HEK293T (cell line): Measurements from ENCODE around the gene CHRNB1.

Experiments used
- CTCF ChIA-PET: fragments of 350-600 bp; formaldehyde crosslinking; extraction: SDS; loops from one replicate; lab custom pipeline; 2021; ENCODE audit warnings: antibody characterized with exemption, inconsistent platforms; lab: Yijun Ruan, JAX
- POLR2A ChIA-PET: fragments of 350-600 bp; formaldehyde crosslinking; extraction: SDS; loops from one replicate; lab custom pipeline; 2020; ENCODE audit warnings: antibody characterized with exemption, inconsistent platforms; lab: Yijun Ruan, JAX
- DNase-seq: peaks from one replicate; pipeline ENCODE4 v3.0.0; 2012; ENCODE audit warnings: mixed read lengths; ENCODE audit errors: extremely low spot score
- ARNT ChIP-seq: fragments of 450-650 bp; IDR thresholded peaks from 2 replicates; pipeline ENCODE4 v1.6.1; 2017; ENCODE audit warnings: mild to moderate bottlenecking
- BHLHE40 ChIP-seq: fragments of 450-650 bp; IDR thresholded peaks from 2 replicates; pipeline ENCODE4 v1.6.1; 2016; ENCODE audit warnings: mild to moderate bottlenecking, moderate library complexity, borderline replicate concordance
- CTBP1 ChIP-seq: fragments of 450-650 bp; IDR thresholded peaks from 2 replicates; pipeline ENCODE4 v1.6.1; 2016; ENCODE audit warnings: borderline replicate concordance
- ELF4 ChIP-seq: fragments of 450-650 bp; IDR thresholded peaks from 2 replicates; pipeline ENCODE4 v1.6.1; 2017; ENCODE audit warnings: antibody characterized with exemption
- FOXA1 ChIP-seq: fragments of 450-650 bp; IDR thresholded peaks from 2 replicates; pipeline ENCODE4 v1.6.1; 2016; ENCODE audit warnings: mild to moderate bottlenecking
- FOXK2 ChIP-seq: fragments of 450-650 bp; IDR thresholded peaks from 2 replicates; pipeline ENCODE4 v1.6.1; 2016; ENCODE audit warnings: mild to moderate bottlenecking
- FOXM1 ChIP-seq: fragments of 450-650 bp; IDR thresholded peaks from 2 replicates; pipeline ENCODE4 v1.6.1; 2017; ENCODE audit warnings: mild to moderate bottlenecking, borderline replicate concordance
- HDGF ChIP-seq: fragments of 450-650 bp; IDR thresholded peaks from 2 replicates; pipeline ENCODE4 v1.6.1; 2017; ENCODE audit warnings: antibody characterized with exemption, borderline replicate concordance
- L3MBTL2 ChIP-seq: fragments of 450-650 bp; conservative IDR thresholded peaks from 2 replicates; pipeline ENCODE4 v1.6.1; 2016; ENCODE audit warnings: mild to moderate bottlenecking
- LEF1 ChIP-seq: fragments of 450-650 bp; IDR thresholded peaks from 2 replicates; pipeline ENCODE4 v1.6.1; 2017; ENCODE audit warnings: mild to moderate bottlenecking, borderline replicate concordance
- NFRKB ChIP-seq: fragments of 450-650 bp; IDR thresholded peaks from 2 replicates; pipeline ENCODE4 v1.6.1; 2016; ENCODE audit warnings: mild to moderate bottlenecking, moderate library complexity
- SP1 ChIP-seq: fragments of 450-650 bp; IDR thresholded peaks from 2 replicates; pipeline ENCODE4 v1.6.1; 2017
- SUZ12 ChIP-seq: fragments of 450-650 bp; IDR thresholded peaks from 2 replicates; pipeline ENCODE4 v1.6.1; 2016; ENCODE audit warnings: mild to moderate bottlenecking
- TARDBP ChIP-seq: fragments of 450-650 bp; IDR thresholded peaks from 2 replicates; pipeline ENCODE4 v1.6.1; 2016
- ZNF384 ChIP-seq: fragments of 450-650 bp; IDR thresholded peaks from 2 replicates; pipeline ENCODE4 v1.6.1; 2016
- TF ChIP-seq, protein P1 (sequence below): fragments of 450-650 bp; IDR thresholded peaks from 2 replicates; pipeline ENCODE4 v1.6.1; 2016

Gene CHRNB1

DNA sequence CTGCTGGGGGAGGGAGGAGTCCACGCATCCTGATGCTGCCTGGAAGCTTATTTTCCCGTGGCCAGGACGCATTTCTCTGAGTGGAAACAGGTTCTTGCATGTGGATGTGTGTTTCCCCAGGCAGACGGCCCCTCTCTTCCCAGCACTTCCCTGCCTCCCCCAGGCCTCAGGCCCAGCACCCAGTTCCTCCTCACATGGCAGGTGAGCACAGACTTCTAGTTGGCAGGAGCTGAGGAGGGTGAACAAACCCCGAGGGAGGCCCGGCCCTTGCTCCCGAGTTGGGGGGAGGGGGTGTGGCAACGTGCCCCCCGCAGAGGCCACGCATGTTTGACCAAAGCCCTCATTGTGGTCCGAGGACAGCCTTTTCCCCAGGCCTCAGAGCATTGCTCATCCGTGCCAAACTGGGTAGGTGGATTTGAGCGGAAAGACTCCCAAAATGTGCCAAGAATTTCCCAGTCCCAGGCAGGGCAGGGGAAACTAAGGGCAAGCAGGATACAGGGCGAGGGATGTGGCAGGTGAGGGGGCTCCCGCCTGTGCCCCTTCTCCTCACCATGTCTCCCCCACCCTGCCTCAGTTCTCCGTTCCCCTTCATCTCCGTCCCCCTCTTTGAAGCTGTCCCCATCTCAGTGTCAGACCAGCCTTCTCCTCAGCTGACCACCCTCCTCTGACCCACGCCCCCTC, 26.2 kb upstream of the CHRNB1 start:
- TF ChIP-seq FOXM1 (no peak), L3MBTL2 (no peak), ELF4 (no peak), LEF1 (no peak)
- POLR2A ChIA-PET, result interaction anchor here (1.1 kb wide), 1 partner anchor 14 kb away, joined by 4 read pairs; the partner anchor contains the start of gene TMEM256
- CTCF ChIA-PET, result interaction anchor here (0.9 kb wide), 1 partner anchor 18 kb away, joined by 3 read pairs; no protein-coding TSS in a partner anchor
- no peak for DNase-seq

DNA sequence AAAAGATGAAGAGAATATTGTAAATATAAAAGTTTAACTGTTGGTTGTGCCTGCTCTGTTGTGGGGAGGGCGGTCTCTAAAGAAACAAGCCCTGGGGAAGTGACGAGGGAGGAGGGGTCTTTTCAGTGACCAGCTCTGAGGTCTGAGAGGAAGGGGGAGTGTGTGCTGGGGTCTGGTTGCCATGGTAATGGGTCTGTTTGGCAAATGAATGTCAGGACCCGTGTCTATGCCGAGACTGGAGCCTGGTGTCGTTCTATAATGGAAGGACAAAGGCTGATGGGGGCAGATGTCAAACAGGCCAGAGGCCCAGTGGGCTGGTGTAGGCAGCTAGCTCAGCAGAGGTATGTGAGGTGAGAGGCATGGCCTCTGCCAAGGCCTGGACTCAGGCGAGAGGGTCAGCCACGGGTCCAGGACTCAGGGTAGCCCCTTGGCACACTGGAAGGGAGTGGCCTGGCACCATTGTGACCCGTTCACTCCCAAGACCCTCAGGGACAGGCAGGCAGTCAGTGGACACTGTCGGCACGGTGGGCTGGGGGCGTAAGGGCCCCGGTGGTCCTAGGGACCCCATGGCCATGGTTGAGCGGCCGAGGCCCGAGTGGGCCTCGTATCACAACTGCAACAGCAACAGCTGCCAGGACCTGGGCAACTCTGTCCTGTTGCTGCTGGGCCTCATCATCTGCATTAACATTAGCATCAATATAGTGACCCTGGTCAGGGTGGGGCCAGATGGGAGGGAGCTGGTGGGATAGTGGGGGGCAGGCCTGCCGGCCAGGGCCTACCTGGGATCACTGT, 24.8 kb upstream of the CHRNB1 start, which contains the start of gene SPEM1:
TSS of gene SPEM1 (plus strand) at position 506 of the 792 bp plus-strand sequence. CDS start at position 567, 61 bp downstream.
- ChIA-PET POLR2A (interaction anchor here (1.2 kb wide), 1 partner anchor 16 kb away, joined by 4 read pairs; the partner anchor contains the start of gene TMEM256), CTCF (interaction anchor here (0.9 kb wide), 1 partner anchor 16 kb away, joined by 3 read pairs; no protein-coding TSS in a partner anchor)
- no peak for DNase-seq
- TF ChIP-seq SP1 (no peak), NFRKB (no peak), FOXA1 (no peak), BHLHE40 (no peak), LEF1 (no peak), CTBP1 (no peak), ELF4 (no peak), HDGF (no peak), ZNF384 (no peak), FOXM1 (no peak), FOXK2 (no peak)

DNA sequence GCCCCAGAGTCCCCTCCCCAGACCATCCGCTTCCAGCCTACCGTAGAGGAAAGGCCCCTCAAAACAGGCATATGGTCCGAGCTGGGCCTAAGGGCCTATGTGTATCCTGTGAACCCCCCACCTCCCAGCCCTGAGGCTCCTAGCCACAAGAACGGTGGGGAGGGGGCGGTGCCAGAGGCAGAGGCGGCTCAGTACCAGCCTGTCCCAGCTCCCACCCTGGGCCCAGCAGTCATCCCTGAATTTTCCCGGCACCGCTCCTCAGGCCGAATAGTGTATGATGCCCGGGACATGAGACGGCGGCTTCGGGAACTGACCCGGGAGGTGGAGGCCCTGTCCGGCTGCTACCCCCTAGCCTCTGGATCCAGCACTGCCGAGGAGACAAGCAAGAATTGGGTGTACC, 23.7 kb upstream of the CHRNB1 start:
- DNase-seq, result no peak
- CTCF ChIA-PET, result no interaction called here
- no peak for TF ChIP-seq LEF1
- TF ChIP-seq ELF4, result no peak
- TF ChIP-seq SP1, result no peak
- no peak for TF ChIP-seq ZNF384
- TF ChIP-seq FOXA1, result no peak
- no peak for TF ChIP-seq CTBP1
- TF ChIP-seq HDGF, result no peak
- TF ChIP-seq L3MBTL2, result no peak
- POLR2A ChIA-PET, result interaction anchor here (1.2 kb wide), 1 partner anchor 17 kb away, joined by 4 read pairs; the partner anchor contains the start of gene TMEM256

DNA sequence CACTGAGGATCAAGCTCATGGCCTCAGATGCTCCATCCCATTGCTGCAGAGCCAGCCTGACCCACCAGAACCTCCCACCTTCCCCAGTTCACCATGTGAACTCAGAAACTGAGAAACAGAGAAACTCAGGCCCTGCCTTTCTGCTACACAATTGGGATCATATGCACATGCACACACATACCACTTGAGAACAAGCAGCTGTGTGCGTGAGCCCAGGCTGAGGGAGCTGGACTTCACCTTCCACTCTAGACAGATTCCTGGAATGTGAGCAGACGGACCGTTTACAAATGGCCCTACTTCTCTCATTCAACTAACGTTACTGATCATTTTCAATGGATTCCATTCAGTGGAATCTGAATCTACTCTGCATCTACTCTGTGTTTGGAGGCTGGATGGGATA, 21.2 kb upstream of the CHRNB1 start:
- DNase-seq, result no peak
- no peak for TF ChIP-seq NFRKB
- no peak for TF ChIP-seq CTBP1
- no peak for TF ChIP-seq FOXK2
- no peak for TF ChIP-seq SUZ12
- TF ChIP-seq, protein P1, sequence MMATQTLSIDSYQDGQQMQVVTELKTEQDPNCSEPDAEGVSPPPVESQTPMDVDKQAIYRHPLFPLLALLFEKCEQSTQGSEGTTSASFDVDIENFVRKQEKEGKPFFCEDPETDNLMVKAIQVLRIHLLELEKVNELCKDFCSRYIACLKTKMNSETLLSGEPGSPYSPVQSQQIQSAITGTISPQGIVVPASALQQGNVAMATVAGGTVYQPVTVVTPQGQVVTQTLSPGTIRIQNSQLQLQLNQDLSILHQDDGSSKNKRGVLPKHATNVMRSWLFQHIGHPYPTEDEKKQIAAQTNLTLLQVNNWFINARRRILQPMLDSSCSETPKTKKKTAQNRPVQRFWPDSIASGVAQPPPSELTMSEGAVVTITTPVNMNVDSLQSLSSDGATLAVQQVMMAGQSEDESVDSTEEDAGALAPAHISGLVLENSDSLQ, result no peak
- no peak for TF ChIP-seq HDGF
- TF ChIP-seq L3MBTL2, result no peak
- no peak for TF ChIP-seq BHLHE40
- TF ChIP-seq TARDBP, result no peak
- no peak for TF ChIP-seq ZNF384
- no peak for TF ChIP-seq FOXM1
- no peak for TF ChIP-seq ARNT
- no peak for TF ChIP-seq FOXA1
- no peak for TF ChIP-seq SP1
- TF ChIP-seq ELF4, result no peak
- no peak for TF ChIP-seq LEF1
- CTCF ChIA-PET, result interaction anchor here (0.7 kb wide), 1 partner anchor 50 kb away, joined by 3 read pairs; no protein-coding TSS in a partner anchor
- POLR2A ChIA-PET, result no interaction called here

DNA sequence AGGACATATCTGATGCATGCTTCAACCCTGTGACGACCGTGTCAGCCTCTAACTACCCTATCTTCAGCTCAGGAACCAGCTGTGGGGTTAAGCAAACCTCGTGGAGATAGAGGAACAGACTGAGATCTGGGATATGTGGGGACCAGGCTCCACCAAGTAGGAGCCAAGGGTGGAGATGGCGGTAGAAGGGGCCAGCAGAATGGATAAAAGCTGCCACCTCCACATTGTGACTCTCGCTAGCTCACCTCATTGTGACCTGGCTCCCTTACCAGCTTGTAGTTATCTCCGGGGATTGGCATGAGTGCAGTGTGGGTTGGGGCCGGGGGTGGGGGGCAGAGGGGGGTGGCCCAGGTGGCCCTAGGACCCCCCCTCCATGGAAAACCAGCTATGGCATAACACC, 19.5 kb upstream of the CHRNB1 start, which contains the start of gene SPEM2:
TSS of gene SPEM2 (plus strand) at position 301 of the 400 bp plus-strand sequence. CDS start at position 374, 73 bp downstream.
- ChIA-PET POLR2A (interaction anchor here (0.9 kb wide), 1 partner anchor 19 kb away, joined by 3 read pairs; no protein-coding TSS in a partner anchor), CTCF (interaction anchor here (0.6 kb wide), 1 partner anchor 1593 kb away, joined by 3 read pairs; no protein-coding TSS in a partner anchor)
- TF ChIP-seq LEF1 (no peak), FOXA1 (no peak), ARNT (no peak), FOXK2 (no peak), TARDBP (no peak), SUZ12 (no peak), HDGF (no peak), SP1 (no peak), CTBP1 (no peak), NFRKB (no peak), L3MBTL2 (no peak)
- DNase-seq, result no peak

DNA sequence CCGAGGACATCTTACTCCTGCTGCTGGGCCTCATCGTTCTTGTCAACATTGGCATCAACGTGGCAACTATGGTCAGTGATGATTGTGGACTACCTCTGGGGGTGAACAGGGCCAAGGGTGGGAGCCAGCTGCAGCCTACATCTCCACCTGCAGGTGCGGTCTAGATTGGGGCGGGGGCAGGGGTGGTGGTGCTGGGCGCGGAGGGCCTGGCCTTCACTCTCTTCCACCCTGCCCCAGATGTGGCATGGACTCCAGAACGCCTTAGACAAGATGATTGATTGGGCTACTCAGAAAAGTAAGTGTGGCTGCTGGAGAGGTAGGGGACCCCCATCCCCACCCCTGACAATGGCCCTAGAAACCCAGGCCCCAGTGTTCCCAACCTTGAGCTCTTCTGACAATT, 19.1 kb upstream of the CHRNB1 start:
- TF ChIP-seq SP1, result no peak
- no peak for TF ChIP-seq ELF4
- no peak for TF ChIP-seq BHLHE40
- TF ChIP-seq FOXK2, result no peak
- no peak for TF ChIP-seq L3MBTL2
- TF ChIP-seq ZNF384, result no peak
- no peak for TF ChIP-seq ARNT
- TF ChIP-seq SUZ12, result no peak
- no peak for TF ChIP-seq FOXM1
- TF ChIP-seq, protein P1, result no peak
- no peak for TF ChIP-seq HDGF
- no peak for TF ChIP-seq CTBP1
- no peak for TF ChIP-seq TARDBP
- no peak for TF ChIP-seq FOXA1
- no peak for TF ChIP-seq NFRKB
- DNase-seq, result no peak
- POLR2A ChIA-PET, result interaction anchor here (0.9 kb wide), 1 partner anchor 18 kb away, joined by 3 read pairs; no protein-coding TSS in a partner anchor
- CTCF ChIA-PET, result interaction anchor here (0.6 kb wide), 1 partner anchor 1593 kb away, joined by 3 read pairs; no protein-coding TSS in a partner anchor
